Neural cell (in vitro differentiated cells): Measurements from ENCODE around the gene PBX1.

Experiments
- CTCF ChIP-seq: fragments of 450-650 bp; IDR thresholded peaks from 2 replicates; pipeline ENCODE4 v1.5.1; 2014; ENCODE audit warnings: antibody characterized with exemption, mild to moderate bottlenecking, moderate library complexity; ENCODE audit not compliant: poor library complexity, severe bottlenecking
- EZH2 ChIP-seq: fragments of 200-600, 300-800 bp; shearing (Covaris generic), sonication (generic); IDR thresholded peaks from 2 replicates; pipeline ENCODE4 v1.6.1; 2014; ENCODE audit warnings: antibody characterized with exemption, low read length, borderline replicate concordance, mild to moderate bottlenecking; ENCODE audit not compliant: insufficient read depth, poor library complexity, severe bottlenecking
- POLR2AphosphoS5 ChIP-seq: IDR thresholded peaks from 2 replicates; pipeline ENCODE4 v1.6.1; 2012
- RAD21 ChIP-seq: fragments of 450-650 bp; conservative IDR thresholded peaks from 2 replicates; pipeline ENCODE4 v1.6.1; 2014; ENCODE audit warnings: antibody characterized with exemption, mild to moderate bottlenecking, moderate library complexity

- TF ChIP-seq RAD21 (no peak), CTCF (no peak), EZH2 (no peak), POLR2AphosphoS5 (no peak)
These were observed 212.1 kb downstream of the PBX1 start for GRCh38 chr1:164771041-164771618.
